Type B pancreatic cell (in vitro differentiated cells): ENCODE data around the gene CDK14. TPM values are rescaled to one million over a fixed set of nuclear protein-coding genes. Genes with fewer than 3 reads are reported as not detected.

Experiments used
- DNase-seq: peaks from one replicate; pipeline ENCODE4 v3.0.0; 2021; ENCODE audit warnings: mixed read lengths; ENCODE audit not compliant: unreplicated experiment; ENCODE audit errors: extremely low spot score
- H3K27ac Mint-ChIP-seq: 2 replicates; pipeline ENCODE4 v1.8.0; 2021; ENCODE audit warnings: mild to moderate bottlenecking, mixed read lengths
- H3K27me3 Mint-ChIP-seq: 2 replicates; pipeline ENCODE4 v1.8.0; 2021; ENCODE audit warnings: mixed read lengths
- H3K36me3 Mint-ChIP-seq: 2 replicates; pipeline ENCODE4 v1.8.0; 2021; ENCODE audit warnings: mixed read lengths
- H3K4me1 Mint-ChIP-seq: one replicate; pipeline ENCODE4 v1.8.0; 2021; ENCODE audit warnings: mixed read lengths; ENCODE audit not compliant: unreplicated experiment
- H3K4me3 Mint-ChIP-seq: 2 replicates; pipeline ENCODE4 v1.8.0; 2021; ENCODE audit warnings: mild to moderate bottlenecking, mixed read lengths
- H3K9me3 Mint-ChIP-seq: 2 replicates; pipeline ENCODE4 v1.8.0; 2021; ENCODE audit warnings: mixed read lengths
- CTCF ChIP-seq: fragments of 200-600 bp; sonication (generic); conservative IDR thresholded peaks from 2 replicates; pipeline ENCODE4 v1.5.0; 2021; ENCODE audit warnings: antibody characterized with exemption, mild to moderate bottlenecking
- total RNA-seq: library from RNA; stranded (reverse); gene quantifications from 2 replicates; pipeline ENCODE4 v1.2.1, GENCODE V29; 2021; ENCODE audit warnings: low replicate concordance

Gene CDK14
- total RNA-seq, 1 donor from 2014 or later: 43.5 TPM

GRCh38 chr7:90774706-90775105 is 178.6 kb downstream of the CDK14 start:
- no peaks in the 10 kb centered on the region for H3K27me3 Mint-ChIP-seq
- no peaks in the 10 kb centered on the region for H3K9me3 Mint-ChIP-seq
- H3K4me3 Mint-ChIP-seq: no peak overlapping the region
- TF ChIP-seq CTCF: no peak
- H3K27ac Mint-ChIP-seq: no peak overlapping the region
- DNase-seq: no peak
- H3K4me1 Mint-ChIP-seq: peaks cover 8% of the 10 kb centered on the region
- peaks cover 14% of the 10 kb centered on the region for H3K36me3 Mint-ChIP-seq

DNA sequence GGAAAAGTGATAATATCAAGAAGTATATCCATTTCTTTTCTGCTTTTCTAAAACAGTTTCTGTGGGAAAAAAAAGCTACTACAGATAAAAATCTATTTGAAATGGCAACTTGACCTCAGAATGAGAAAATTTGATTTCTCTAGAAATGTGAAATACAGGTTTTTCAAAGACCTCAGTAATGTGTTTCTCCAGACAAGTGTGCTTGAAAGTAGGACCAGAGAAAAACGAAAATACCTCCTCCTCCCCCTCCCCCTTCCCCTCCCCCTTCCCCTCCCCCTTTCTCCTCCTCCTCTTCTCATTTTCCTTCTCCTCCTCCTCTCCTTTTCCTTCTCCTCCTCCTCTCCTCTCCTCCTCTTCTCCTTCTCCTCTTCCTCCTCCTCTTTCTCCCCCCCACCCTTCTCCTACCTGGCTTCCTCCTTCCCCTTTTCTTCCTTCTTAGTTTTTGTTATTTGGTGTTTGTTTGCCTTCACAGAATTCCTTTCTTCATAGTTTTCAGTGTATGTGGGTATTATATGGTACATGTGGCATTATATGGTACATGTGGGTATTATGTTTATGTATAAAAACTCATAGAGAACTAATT is 179.4 kb downstream of the CDK14 start:
- Mint-ChIP-seq H3K9me3 (no peaks in the 10 kb centered on the region), H3K27ac (no peak overlapping the region), H3K4me1 (peaks cover 7% of the 10 kb centered on the region), H3K36me3 (peaks cover 14% of the 10 kb centered on the region), H3K4me3 (no peak overlapping the region), H3K27me3 (no peaks in the 10 kb centered on the region)
- DNase-seq: no peak
- TF ChIP-seq CTCF: no peak

GRCh38 chr7:90777041-90777440 is 180.9 kb downstream of the CDK14 start:
- H3K4me1 Mint-ChIP-seq: no peaks in the 10 kb centered on the region
- H3K27me3 Mint-ChIP-seq: no peaks in the 10 kb centered on the region
- no peak for TF ChIP-seq CTCF
- no peaks in the 10 kb centered on the region for H3K9me3 Mint-ChIP-seq
- DNase-seq: no peak
- peaks cover 5% of the 10 kb centered on the region for H3K36me3 Mint-ChIP-seq
- H3K27ac Mint-ChIP-seq: no peak overlapping the region
- no peak overlapping the region for H3K4me3 Mint-ChIP-seq

DNA sequence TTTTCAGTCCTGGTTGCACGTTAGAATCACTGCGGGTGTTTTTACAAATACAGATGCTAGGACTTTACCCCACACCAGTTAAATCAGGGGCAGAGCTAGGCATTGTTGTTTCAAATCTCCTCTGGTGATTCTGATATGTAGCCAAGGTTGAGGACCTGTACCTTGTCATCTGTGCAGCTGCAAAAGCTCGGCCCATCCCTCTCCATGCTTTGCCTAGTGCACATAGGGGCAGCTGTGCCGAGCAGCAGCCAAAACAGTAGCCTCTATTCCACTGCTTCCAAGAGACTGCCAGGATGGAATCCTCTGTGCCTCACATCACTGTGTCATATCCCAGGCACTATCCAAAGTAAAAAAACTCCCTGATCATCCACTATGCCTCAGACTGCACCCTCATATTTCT is 181.3 kb downstream of the CDK14 start:
- DNase-seq: no peak
- H3K4me3 Mint-ChIP-seq: no peak overlapping the region
- no peak for TF ChIP-seq CTCF

DNA sequence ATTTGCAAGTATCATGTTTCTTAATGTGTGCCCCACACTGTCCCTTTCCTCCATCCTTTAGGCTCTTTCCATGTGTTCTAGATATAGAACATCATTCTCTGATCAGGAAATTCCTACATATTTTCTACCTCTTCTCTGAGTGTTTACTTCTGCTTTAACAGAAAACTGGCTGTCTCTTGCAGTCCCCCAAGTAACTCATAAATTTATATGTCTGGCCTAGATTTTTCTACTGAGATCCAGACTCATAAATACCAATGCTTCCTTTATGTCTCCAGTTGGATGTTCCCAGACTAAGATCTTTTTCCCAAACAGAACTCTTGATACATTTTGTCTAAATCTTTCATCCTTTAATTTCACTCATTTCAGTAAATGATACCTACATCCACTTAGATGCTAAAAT is 181.8 kb downstream of the CDK14 start:
- no peak for DNase-seq
- H3K27ac Mint-ChIP-seq: no peak overlapping the region
- TF ChIP-seq CTCF: no peak
- no peak overlapping the region for H3K4me3 Mint-ChIP-seq
- no peaks in the 10 kb centered on the region for H3K36me3 Mint-ChIP-seq
- H3K27me3 Mint-ChIP-seq: no peaks in the 10 kb centered on the region
- no peaks in the 10 kb centered on the region for H3K9me3 Mint-ChIP-seq
- H3K4me1 Mint-ChIP-seq: no peaks in the 10 kb centered on the region

More for the DNA sequence above, 181.3 kb downstream of the CDK14 start:
- Mint-ChIP-seq H3K27ac (no peak overlapping the region), H3K27me3 (no peaks in the 10 kb centered on the region), H3K36me3 (peaks cover 2% of the 10 kb centered on the region), H3K4me1 (no peaks in the 10 kb centered on the region), H3K9me3 (no peaks in the 10 kb centered on the region)

DNA sequence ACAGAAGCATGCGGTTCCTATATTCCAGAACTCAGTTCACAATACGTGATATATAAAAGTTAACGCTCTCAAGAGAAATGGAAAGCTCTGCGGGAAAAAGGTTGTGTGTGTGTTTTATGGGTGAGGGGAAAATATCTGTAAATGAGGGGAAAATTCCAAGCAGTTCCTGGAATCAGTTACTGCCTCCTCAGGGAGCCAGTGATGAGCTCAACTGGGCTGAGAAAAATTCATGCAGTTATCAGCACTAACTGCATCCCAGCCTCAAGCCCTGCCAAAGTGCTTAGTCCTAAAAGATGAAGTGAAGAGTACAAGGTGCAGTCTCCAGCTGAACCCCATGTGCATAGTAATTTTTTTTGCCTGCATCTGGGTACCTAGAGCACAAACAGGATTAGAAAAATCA is 191.9 kb downstream of the CDK14 start:
- H3K36me3 Mint-ChIP-seq: peaks cover 18% of the 10 kb centered on the region
- H3K4me1 Mint-ChIP-seq: peaks cover 7% of the 10 kb centered on the region
- H3K4me3 Mint-ChIP-seq: no peak overlapping the region
- H3K27ac Mint-ChIP-seq: no peak overlapping the region
- H3K9me3 Mint-ChIP-seq: peaks cover 2% of the 10 kb centered on the region
- DNase-seq: no peak
- no peak for TF ChIP-seq CTCF
- H3K27me3 Mint-ChIP-seq: no peaks in the 10 kb centered on the region
